IMR-90 (cell line): ENCODE measurements around the gene TPX2. TPM values are rescaled to one million over a fixed set of nuclear protein-coding genes. Genes with fewer than 3 reads are reported as not detected.
A peak's percentile ranks its signal among the peaks of the same experiment; 100 is the strongest.

Experiments
- ATAC-seq: fragments of 200-7000 bp; cut with Tn5 transposase; 2 replicates; pipeline ENCODE4 v1.9.1; 2020; ENCODE audit warnings: low read depth, mild to moderate bottlenecking, moderate library complexity
- BruUV-seq: library from RNA; stranded (reverse); fragments of 400-500 nt; replicated peaks from 2 replicates; lab custom pipeline; 2021; lab: Mats Ljungman, UMichigan
- CTCF ChIA-PET: fragments of 300-600 bp; formaldehyde crosslinking; extraction: SDS; loops from one replicate; lab custom pipeline; 2021; ENCODE audit warnings: antibody characterized with exemption; lab: Yijun Ruan, JAX
- POLR2A ChIA-PET: fragments of 300-600 bp; sonication (Branson Sonifier 250); formaldehyde crosslinking; loops from one replicate; lab custom pipeline; 2022; ENCODE audit warnings: antibody characterized with exemption; ENCODE audit not compliant: unreplicated experiment; lab: Charles Lee
- DNase-seq: peaks from one replicate; pipeline ENCODE4 v3.0.0; 2013
- H2AFZ ChIP-seq: replicated peaks from 2 replicates; pipeline ENCODE3; 2013; ENCODE audit warnings: low read length, mild to moderate bottlenecking; ENCODE audit not compliant: poor library complexity
- H2AK5ac ChIP-seq: 2 replicates; pipeline ENCODE4 v1.6.1; 2013; ENCODE audit warnings: low read depth, low read length, inconsistent platforms
- H2AK9ac ChIP-seq: replicated peaks from 2 replicates; pipeline ENCODE3; 2013; ENCODE audit warnings: mild to moderate bottlenecking, low read depth, low read length, moderate library complexity; ENCODE audit not compliant: poor library complexity
- H2BK120ac ChIP-seq: 2 replicates; pipeline ENCODE4 v1.6.1; 2013; ENCODE audit warnings: low read depth, low read length, inconsistent platforms
- H2BK15ac ChIP-seq: 3 replicates; pipeline ENCODE4 v1.6.1; 2013; ENCODE audit warnings: low read depth, low read length, inconsistent platforms
- H2BK20ac ChIP-seq: 2 replicates; pipeline ENCODE4 v1.6.1; 2013; ENCODE audit warnings: low read depth, mild to moderate bottlenecking, inconsistent platforms, low read length, moderate library complexity
- H2BK5ac ChIP-seq: 2 replicates; pipeline ENCODE4 v1.6.1; 2013; ENCODE audit warnings: mild to moderate bottlenecking, low read depth, low read length, inconsistent platforms; ENCODE audit not compliant: poor library complexity, severe bottlenecking
- H3K14ac ChIP-seq: replicated peaks from 2 replicates; pipeline ENCODE4 v1.6.1; 2013; ENCODE audit warnings: low read depth, low read length, inconsistent platforms
- H3K18ac ChIP-seq: 2 replicates; pipeline ENCODE4 v1.6.1; 2013; ENCODE audit warnings: low read depth, low read length, control low read depth
- H3K23ac ChIP-seq: 2 replicates; pipeline ENCODE4 v1.6.1; 2013; ENCODE audit warnings: low read depth, low read length, inconsistent platforms
- H3K27ac ChIP-seq: 2 replicates; pipeline ENCODE4 v1.5.1; 2013; ENCODE audit warnings: mild to moderate bottlenecking, control low read depth, low read length; ENCODE audit not compliant: insufficient read depth
- H3K27me3 ChIP-seq: 2 replicates; pipeline ENCODE4 v1.6.1; 2013; ENCODE audit warnings: low read length; ENCODE audit not compliant: control insufficient read depth, insufficient read depth
- H3K36me3 ChIP-seq: 2 replicates; pipeline ENCODE4 v1.6.1; 2013; ENCODE audit warnings: low read length, mixed read lengths; ENCODE audit not compliant: control insufficient read depth, insufficient read depth
- H3K4ac ChIP-seq: 2 replicates; pipeline ENCODE4 v1.6.1; 2013; ENCODE audit warnings: low read depth, low read length, inconsistent platforms
- H3K4me1 ChIP-seq: 2 replicates; pipeline ENCODE4 v1.6.1; 2013; ENCODE audit warnings: low read length, mixed read lengths; ENCODE audit not compliant: control insufficient read depth, insufficient read depth
- H3K4me2 ChIP-seq: 2 replicates; pipeline ENCODE4 v1.6.1; 2013; ENCODE audit warnings: low read depth, mild to moderate bottlenecking, control low read depth, low read length, moderate library complexity
- H3K4me3 ChIP-seq: 2 replicates; pipeline ENCODE4 v1.5.1; 2013; ENCODE audit warnings: low read depth, mild to moderate bottlenecking, control low read depth, low read length, moderate library complexity; ENCODE audit not compliant: insufficient read depth
- H3K56ac ChIP-seq: 2 replicates; pipeline ENCODE4 v1.6.1; 2013; ENCODE audit warnings: low read length, inconsistent platforms; ENCODE audit not compliant: insufficient read depth; ENCODE audit errors: extremely low read depth
- H3K79me1 ChIP-seq, 2 experiments: 2 replicates each; pipeline ENCODE4 v1.6.1; 2013; ENCODE audit warnings: low read length in 2 of 2, inconsistent platforms in 1 of 2, low read depth in 1 of 2
- H3K9ac ChIP-seq: 2 replicates; pipeline ENCODE4 v1.6.1; 2013; ENCODE audit warnings: low read depth, low read length, control low read depth
- H3K9me1 ChIP-seq: 2 replicates; pipeline ENCODE4 v1.6.1; 2013; ENCODE audit warnings: low read length, inconsistent platforms; ENCODE audit not compliant: insufficient read depth
- H3K9me3 ChIP-seq: 2 replicates; pipeline ENCODE4 v1.6.1; 2013; ENCODE audit warnings: low read length; ENCODE audit not compliant: control insufficient read depth, insufficient read depth
- H4K20me1 ChIP-seq: 2 replicates; pipeline ENCODE4 v1.6.1; 2013; ENCODE audit warnings: low read length, inconsistent platforms; ENCODE audit not compliant: insufficient read depth
- H4K5ac ChIP-seq: 2 replicates; pipeline ENCODE4 v1.6.1; 2013; ENCODE audit warnings: mild to moderate bottlenecking, low read depth, low read length, control low read depth
- H4K8ac ChIP-seq, 2 experiments: 2 replicates each; pipeline ENCODE4 v1.6.1; 2013; ENCODE audit warnings: low read depth in 2 of 2, low read length in 2 of 2, control low read depth in 1 of 2, inconsistent platforms in 1 of 2
- H4K91ac ChIP-seq: 2 replicates; pipeline ENCODE4 v1.6.1; 2013; ENCODE audit warnings: low read depth, low read length, inconsistent platforms; ENCODE audit not compliant: insufficient read depth
- BHLHE40 ChIP-seq: fragments of 150-350 bp; IDR thresholded peaks from 2 replicates; pipeline ENCODE4 v1.6.1; 2016; ENCODE audit warnings: mild to moderate bottlenecking, low read depth, low read length
- CEBPB ChIP-seq: IDR thresholded peaks from 2 replicates; pipeline ENCODE4 v1.6.1; 2012; ENCODE audit warnings: low read depth, low read length, improper control_type of control experiment
- CHD1 ChIP-seq: IDR thresholded peaks from 2 replicates; pipeline ENCODE4 v1.6.1; 2012; ENCODE audit warnings: low read depth, low read length, improper control_type of control experiment
- FOS ChIP-seq: fragments of 150-350 bp; IDR thresholded peaks from 2 replicates; pipeline ENCODE4 v1.6.1; 2016; ENCODE audit warnings: low read depth, low read length
- MAFK ChIP-seq: IDR thresholded peaks from 2 replicates; pipeline ENCODE4 v1.6.1; 2012; ENCODE audit warnings: low read depth, low read length, improper control_type of control experiment
- MXI1 ChIP-seq: IDR thresholded peaks from 2 replicates; pipeline ENCODE4 v1.6.1; 2012; ENCODE audit warnings: low read depth, mild to moderate bottlenecking, low read length, moderate library complexity, borderline replicate concordance
- POLR2A ChIP-seq: IDR thresholded peaks from 2 replicates; pipeline ENCODE4 v1.6.1; 2012; ENCODE audit warnings: mild to moderate bottlenecking, low read depth, low read length
- RAD21 ChIP-seq: IDR thresholded peaks from 2 replicates; pipeline ENCODE4 v1.6.1; 2012; ENCODE audit warnings: low read length, improper control_type of control experiment
- RCOR1 ChIP-seq: IDR thresholded peaks from 2 replicates; pipeline ENCODE4 v1.6.1; 2012; ENCODE audit warnings: mild to moderate bottlenecking, low read length, improper control_type of control experiment; ENCODE audit not compliant: insufficient replicate concordance
- SMC3 ChIP-seq: fragments of 150-350 bp; IDR thresholded peaks from 2 replicates; pipeline ENCODE4 v1.6.1; 2016; ENCODE audit warnings: low read depth, mild to moderate bottlenecking, antibody characterized with exemption, low read length, moderate library complexity
- WGBS, 2 experiments: methylation state at CpG; one replicate each; pipeline versions ENCODE4 v1.1.5 to v1.1.7; 2013; ENCODE audit warnings: missing lambda C conversion rate in 2 of 2; ENCODE audit not compliant: insufficient read length in 1 of 2; ENCODE audit errors: extremely low coverage in 2 of 2; 5-methylcytosine and 5-hydroxymethylcytosine counted together
- dilution Hi-C: fragments of 300-500 bp; cut with HindIII; formaldehyde crosslinking; loops from one replicate; pipeline ENCODE4 v1.14.3; 2018; ENCODE audit warnings: low sequenced_read_pairs; ENCODE audit not compliant: unreplicated experiment
- in situ Hi-C: fragments of 300-500 bp; cut with MboI; formaldehyde crosslinking; loops from 3 replicates; pipeline ENCODE4 v1.14.3; 2019; ENCODE audit warnings: low sequenced_read_pairs, inconsistent platforms, mixed read lengths
- intact Hi-C: fragments of 100-400 bp; cut with micrococcal nuclease; formaldehyde crosslinking; loops from 2 replicates; pipeline ENCODE4 v1.10.0; 2022
- polyA plus RNA-seq, 3 experiments: library from polyadenylated mRNA; depleted of rRNA; stranded (reverse); fragments of >200 nt; gene quantifications; 2 replicates each; pipeline ENCODE4 v1.2.3, GENCODE V29; 2012; ENCODE audit warnings: low replicate concordance in 1 of 3
- total RNA-seq: library from RNA; depleted of rRNA; stranded (reverse); fragments of >200 nt; gene quantifications from 2 replicates; pipeline ENCODE4 v1.2.3, GENCODE V29; 2012
- TF ChIP-seq, protein P1 (sequence below): conservative IDR thresholded peaks from 2 replicates; pipeline ENCODE4 v1.5.1; 2012; ENCODE audit warnings: mild to moderate bottlenecking, low read depth, low read length, improper control_type of control experiment
- TF ChIP-seq, protein P2 (sequence below): fragments of 150-350 bp; IDR thresholded peaks from 2 replicates; pipeline ENCODE4 v1.6.1; 2017; ENCODE audit warnings: mild to moderate bottlenecking, antibody characterized with exemption, low read length, low read depth
- TF ChIP-seq, protein P3 (sequence below): fragments of 150-350 bp; IDR thresholded peaks from 2 replicates; pipeline ENCODE4 v1.6.1; 2016; ENCODE audit warnings: low read depth, mild to moderate bottlenecking, low read length, moderate library complexity, borderline replicate concordance

TPX2 gene
- total and polyA plus RNA-seq, 2 of the 4 experiments (the other 2 are of a cell fraction): 28.5 to 72.2 TPM

DNA sequence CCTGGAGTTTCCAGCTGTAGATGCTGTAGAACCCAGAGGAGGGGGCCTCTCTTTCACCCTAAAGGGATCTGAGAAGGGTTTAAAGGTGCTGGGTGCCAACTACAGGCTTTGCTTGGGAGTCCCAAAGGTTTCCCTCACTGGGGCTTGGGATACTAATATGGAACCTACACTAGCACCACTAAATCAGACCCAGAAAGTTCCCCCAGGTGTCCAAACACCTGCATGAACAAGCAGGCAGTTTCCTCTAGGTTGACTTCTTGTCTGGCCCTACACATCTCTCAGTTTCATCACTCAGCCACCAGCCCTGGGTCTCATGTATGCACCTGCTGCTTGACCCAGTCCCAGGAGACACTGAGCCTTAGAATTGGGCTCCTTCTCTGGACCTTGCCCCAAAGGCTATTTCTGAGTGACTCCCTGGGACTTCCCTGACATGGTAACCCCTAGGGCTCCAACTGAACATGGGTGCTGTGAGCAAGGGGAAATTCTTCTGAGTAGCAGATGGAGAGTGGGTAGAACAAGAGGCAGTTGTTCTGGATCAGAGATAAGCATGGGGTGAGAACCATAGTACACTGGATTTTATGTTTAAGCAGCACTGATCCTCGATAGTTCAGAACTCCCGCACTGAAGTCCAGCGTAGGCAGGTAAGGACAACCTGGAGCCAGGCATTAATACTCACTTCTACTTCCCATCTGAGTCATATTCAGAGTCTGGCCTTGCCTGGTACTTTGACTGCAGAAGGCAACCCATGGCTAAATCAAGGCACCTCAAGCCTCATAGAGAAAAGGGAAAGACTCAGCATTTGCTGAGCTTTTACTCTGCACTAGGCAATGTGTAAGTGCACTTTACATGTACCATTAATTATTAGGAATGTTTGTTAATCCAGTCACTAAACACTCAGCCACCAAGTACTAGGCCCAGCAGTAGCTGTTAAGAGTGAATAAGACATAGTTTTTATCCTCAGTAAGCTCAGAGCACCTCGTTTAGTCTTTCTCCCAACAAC, 33.2 kb upstream of the TPX2 start:
- Histone ChIP-seq H2BK120ac (peak overlapping the region; percentile 16; the same call in 1 of the 2 replicates), H2BK5ac (no peak overlapping the region), H3K9me3 (no peaks in the 10 kb centered on the region), H4K20me1 (no peaks in the 10 kb centered on the region), H3K56ac (no peak overlapping the region), H3K27me3 (no peaks in the 10 kb centered on the region), H3K9ac (no peak overlapping the region), H2BK20ac (peak overlapping the region; percentile 63; the same call in 1 of the 2 replicates), H3K79me1 (peaks cover 34 to 65% of the 10 kb centered on the region in 2 experiments), H3K4me2 (no peak overlapping the region), H3K27ac (no peak overlapping the region), H3K4me1 (peaks cover 5% of the 10 kb centered on the region), H2BK15ac (peak overlapping the region; percentile 25; the same call in 2 of the 3 replicates), H2AK5ac (peak overlapping the region; percentile 56), H4K91ac (0 out of 2 replicates have a peak overlapping the region, but pooled peaks have one; percentile 15), H3K4ac (peak overlapping the region; percentile 50; the same call in 1 of the 2 replicates), H2AK9ac (no peak overlapping the region), H4K5ac (no peak overlapping the region), H3K4me3 (no peak overlapping the region), H3K36me3 (peaks cover 18% of the 10 kb centered on the region), H3K14ac (0 out of 2 replicates have a peak overlapping the region, but pooled peaks have one; percentile 4), H4K8ac (0 out of 4 replicates have a peak overlapping the region, but pooled peaks of 1 of the 2 experiments have one; percentile 9), H3K9me1 (peaks cover 15% of the 10 kb centered on the region; the same call in 1 of the 2 replicates), H3K18ac (no peak overlapping the region), H2AFZ (no peak overlapping the region), H3K23ac (no peak overlapping the region; the same call in 1 of the 2 replicates)
- ChIA-PET CTCF (interaction anchor here (0.6 kb wide), 1 partner anchor 93 kb away, joined by 4 read pairs; no protein-coding TSS in a partner anchor), POLR2A (no interaction called here)
- in situ Hi-C loops (no loop called here), intact Hi-C loops (no loop called here), dilution Hi-C loops (no loop called here)
- TF ChIP-seq, protein P1, sequence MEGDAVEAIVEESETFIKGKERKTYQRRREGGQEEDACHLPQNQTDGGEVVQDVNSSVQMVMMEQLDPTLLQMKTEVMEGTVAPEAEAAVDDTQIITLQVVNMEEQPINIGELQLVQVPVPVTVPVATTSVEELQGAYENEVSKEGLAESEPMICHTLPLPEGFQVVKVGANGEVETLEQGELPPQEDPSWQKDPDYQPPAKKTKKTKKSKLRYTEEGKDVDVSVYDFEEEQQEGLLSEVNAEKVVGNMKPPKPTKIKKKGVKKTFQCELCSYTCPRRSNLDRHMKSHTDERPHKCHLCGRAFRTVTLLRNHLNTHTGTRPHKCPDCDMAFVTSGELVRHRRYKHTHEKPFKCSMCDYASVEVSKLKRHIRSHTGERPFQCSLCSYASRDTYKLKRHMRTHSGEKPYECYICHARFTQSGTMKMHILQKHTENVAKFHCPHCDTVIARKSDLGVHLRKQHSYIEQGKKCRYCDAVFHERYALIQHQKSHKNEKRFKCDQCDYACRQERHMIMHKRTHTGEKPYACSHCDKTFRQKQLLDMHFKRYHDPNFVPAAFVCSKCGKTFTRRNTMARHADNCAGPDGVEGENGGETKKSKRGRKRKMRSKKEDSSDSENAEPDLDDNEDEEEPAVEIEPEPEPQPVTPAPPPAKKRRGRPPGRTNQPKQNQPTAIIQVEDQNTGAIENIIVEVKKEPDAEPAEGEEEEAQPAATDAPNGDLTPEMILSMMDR: no peak
- TF ChIP-seq RAD21 (no peak), MAFK (no peak), CEBPB (no peak), SMC3 (no peak), BHLHE40 (no peak), MXI1 (no peak), RCOR1 (no peak), POLR2A (no peak), FOS (no peak), CHD1 (no peak)
- TF ChIP-seq, protein P2, sequence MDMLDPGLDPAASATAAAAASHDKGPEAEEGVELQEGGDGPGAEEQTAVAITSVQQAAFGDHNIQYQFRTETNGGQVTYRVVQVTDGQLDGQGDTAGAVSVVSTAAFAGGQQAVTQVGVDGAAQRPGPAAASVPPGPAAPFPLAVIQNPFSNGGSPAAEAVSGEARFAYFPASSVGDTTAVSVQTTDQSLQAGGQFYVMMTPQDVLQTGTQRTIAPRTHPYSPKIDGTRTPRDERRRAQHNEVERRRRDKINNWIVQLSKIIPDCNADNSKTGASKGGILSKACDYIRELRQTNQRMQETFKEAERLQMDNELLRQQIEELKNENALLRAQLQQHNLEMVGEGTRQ: no peak
- TF ChIP-seq, protein P3, sequence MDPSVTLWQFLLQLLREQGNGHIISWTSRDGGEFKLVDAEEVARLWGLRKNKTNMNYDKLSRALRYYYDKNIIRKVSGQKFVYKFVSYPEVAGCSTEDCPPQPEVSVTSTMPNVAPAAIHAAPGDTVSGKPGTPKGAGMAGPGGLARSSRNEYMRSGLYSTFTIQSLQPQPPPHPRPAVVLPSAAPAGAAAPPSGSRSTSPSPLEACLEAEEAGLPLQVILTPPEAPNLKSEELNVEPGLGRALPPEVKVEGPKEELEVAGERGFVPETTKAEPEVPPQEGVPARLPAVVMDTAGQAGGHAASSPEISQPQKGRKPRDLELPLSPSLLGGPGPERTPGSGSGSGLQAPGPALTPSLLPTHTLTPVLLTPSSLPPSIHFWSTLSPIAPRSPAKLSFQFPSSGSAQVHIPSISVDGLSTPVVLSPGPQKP: no peak
- no peak for DNase-seq
- no CpG with 5 or more reads among the region's 4 CpGs for WGBS, 2 experiments
- BruUV-seq: no TSS peak
- ATAC-seq: no peak
